ENCODE results near the gene EPN2.

DNA sequence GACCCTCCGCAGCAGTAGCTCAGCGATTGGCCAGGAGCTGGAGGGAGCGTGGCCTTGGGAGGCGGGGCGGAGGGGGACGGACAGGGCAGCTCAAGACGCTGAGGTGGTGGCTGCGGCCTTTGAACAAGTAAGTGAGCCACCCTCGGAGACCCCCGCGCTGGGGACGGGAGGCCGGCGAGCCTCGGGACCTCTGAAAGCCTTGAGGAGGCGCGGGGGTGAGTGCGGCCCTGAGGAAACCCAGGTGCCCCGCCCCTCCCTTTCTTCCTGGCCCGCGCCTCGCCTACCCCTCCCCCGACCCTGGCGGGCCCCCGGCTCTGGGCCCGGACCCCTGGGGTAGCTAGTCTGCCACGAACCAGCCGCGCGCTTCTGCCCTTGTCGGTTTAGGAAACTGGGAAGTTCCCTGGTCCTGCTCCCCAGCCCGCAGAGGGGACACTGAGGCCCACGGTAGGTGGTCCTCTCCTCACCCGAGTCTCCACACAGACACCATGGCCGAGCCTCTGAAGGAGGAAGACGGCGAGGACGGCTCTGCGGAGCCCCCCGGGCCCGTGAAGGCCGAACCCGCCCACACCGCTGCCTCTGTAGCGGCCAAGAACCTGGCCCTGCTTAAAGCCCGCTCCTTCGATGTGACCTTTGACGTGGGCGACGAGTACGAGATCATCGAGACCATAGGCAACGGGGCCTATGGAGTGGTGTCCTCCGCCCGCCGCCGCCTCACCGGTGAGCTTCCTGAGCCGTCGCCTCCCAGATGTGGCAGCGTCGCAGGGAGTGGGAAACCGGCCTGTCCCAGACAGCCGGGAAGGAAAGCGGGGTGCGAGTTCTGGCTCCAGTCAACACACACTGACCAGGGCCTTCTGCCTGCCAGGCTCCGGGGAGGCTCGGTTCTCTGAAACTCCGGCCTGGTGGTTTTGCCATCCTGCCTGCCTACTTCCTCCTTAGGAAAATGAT lies 141.5 kb downstream of the EPN2 start, which contains the start of gene MAPK7:
- TF ChIP-seq TARDBP (IDR thresholded peaks at IDR 0.05) (no peak), FOXA1 (IDR thresholded peaks at IDR 0.05) (no peak), NFRKB (IDR thresholded peaks at IDR 0.05) (no peak), SP1 (IDR thresholded peaks at IDR 0.05) (no peak), BHLHE40 (IDR thresholded peaks at IDR 0.05; ENCODE audit: borderline replicate concordance) (no peak), FOXM1 (IDR thresholded peaks at IDR 0.05; ENCODE audit: borderline replicate concordance) (no peak), ELF4 (IDR thresholded peaks at IDR 0.05) (no peak)
